Measurements from ENCODE around the gene TRIAP1.
"Not testable (repeated sequence)": the region's sequence is repeated elsewhere in the genome, so short reads cannot be mapped to it uniquely, and the experiment has no call there.

Gene TRIAP1

GRCh38 chr12:120445911-120446843, at the start of gene TRIAP1, which contains the start of gene GATC:
TRIAP1 (minus strand) TSS chr12:120446384; CDS start chr12:120446372, 12 bp downstream.
GATC (plus strand) TSS chr12:120446444; CDS start chr12:120446481, 37 bp downstream.
- peak; percentile 57 to 82 for DNase-seq

GRCh38 chr12:120495186-120495730, 49.1 kb upstream of the TRIAP1 start:
- no peak for DNase-seq

GRCh38 chr12:120490833-120491512, 44.8 kb upstream of the TRIAP1 start:
- no peak for DNase-seq

GRCh38 chr12:120490325-120490724, 44.1 kb upstream of the TRIAP1 start:
- DNase-seq = no peak

- peak in 1 of 2 experiments; percentile 13 for DNase-seq
Observed at GRCh38 chr12:120489018-120489417, 42.8 kb upstream of the TRIAP1 start.

- DNase-seq = no peak
Observed at GRCh38 chr12:120488057-120488640, 42.0 kb upstream of the TRIAP1 start.

GRCh38 chr12:120487552-120487951, 41.4 kb upstream of the TRIAP1 start:
- not testable (repeated sequence) for DNase-seq

GRCh38 chr12:120485961-120486881, 40.0 kb upstream of the TRIAP1 start:
- DNase-seq = no peak

- no peak for DNase-seq
Observed at GRCh38 chr12:120483621-120484020, 37.4 kb upstream of the TRIAP1 start.

GRCh38 chr12:120481022-120481767, 35.0 kb upstream of the TRIAP1 start:
- DNase-seq = no peak

GRCh38 chr12:120480211-120480610, 34.0 kb upstream of the TRIAP1 start:
- no peak for DNase-seq

- DNase-seq = no peak
Observed at GRCh38 chr12:120479458-120479857, 33.3 kb upstream of the TRIAP1 start.

- DNase-seq = no peak
Observed at GRCh38 chr12:120475643-120476042, 29.5 kb upstream of the TRIAP1 start.

- peak in 1 of 2 experiments; percentile 9 for DNase-seq
Observed at GRCh38 chr12:120474616-120474960, 28.4 kb upstream of the TRIAP1 start.

- no peak for DNase-seq
Observed at GRCh38 chr12:120473807-120474615, 27.8 kb upstream of the TRIAP1 start.

GRCh38 chr12:120472521-120472920, 26.3 kb upstream of the TRIAP1 start:
- DNase-seq = no peak

- no peak for DNase-seq
Observed at GRCh38 chr12:120470150-120470784, 24.1 kb upstream of the TRIAP1 start.

- peak; percentile 96 for DNase-seq
Observed at GRCh38 chr12:120469450-120470149, 23.4 kb upstream of the TRIAP1 start, which contains the start of gene SRSF9. SRSF9 (minus strand) TSS chr12:120469748; CDS start chr12:120469609, 139 bp downstream.

- no peak for DNase-seq
Observed at GRCh38 chr12:120468821-120469449, 22.8 kb upstream of the TRIAP1 start.

Data from NCI-H2081 (cell line).